K562 (cell line): Measurements from ENCODE around the gene SYTL4. TPM values are rescaled to one million over a fixed set of nuclear protein-coding genes. Genes with fewer than 3 reads are reported as not detected.

Experiments
- AFF1 ChIP-seq, 2 experiments: fragments of 450-650 bp; IDR thresholded peaks; 2 replicates each; pipeline ENCODE4 v1.6.1; 2018; ENCODE audit warnings: mild to moderate bottlenecking in 2 of 2, low read depth in 1 of 2; ENCODE audit not compliant: partially characterized antibody in 2 of 2
- NFXL1 ChIP-seq: fragments of 450-650 bp; formaldehyde crosslinking; IDR thresholded peaks from 2 replicates; pipeline ENCODE4 v1.4.0; 2021; ENCODE audit warnings: mild to moderate bottlenecking
- PRDM10 ChIP-seq: fragments of 450-650 bp; IDR thresholded peaks from 2 replicates; pipeline ENCODE4 v1.6.1; 2018; ENCODE audit not compliant: partially characterized antibody
- ZNF146 ChIP-seq: IDR thresholded peaks from one replicate; pipeline ENCODE4 v1.6.1; 2018; ENCODE audit warnings: missing compliant biosample characterization; ENCODE audit not compliant: unreplicated experiment
- ZNF445 ChIP-seq: fragments of 250-450 bp; sonication (Bioruptor Pico); IDR thresholded peaks from 2 replicates; pipeline ENCODE4 v1.4.0; 2020; ENCODE audit warnings: low read depth, mild to moderate bottlenecking, moderate library complexity
- polyA plus RNA-seq, 8 experiments: library from polyadenylated mRNA; depleted of rRNA in 4 of 8; stranded (reverse) in 5 of 8; unstranded in 3 of 8; fragments of >200 nt; fragmentation: Nextera tagmentation in 2 of 8; fragmentation: Illumina TruSeq in 1 of 8; extraction: Ambion mirVana in 2 of 8; extraction: Trizol in 1 of 8; gene quantifications; 2 replicates each; pipeline versions ENCODE4 v1.2.1 to v1.2.3, GENCODE V29; 2011 to 2014; ENCODE audit warnings: inconsistent platforms in 1 of 8, missing spikeins in 1 of 8
- total RNA-seq, 7 experiments: library from RNA; depleted of rRNA in 6 of 7; stranded (reverse); fragments of >200 nt in 6 of 7; fragmentation: Illumina TruSeq in 2 of 7; extraction: Trizol in 2 of 7; gene quantifications; 2 replicates each; pipeline versions ENCODE4 v1.2.1 to v1.2.3, GENCODE V29; 2011 to 2021; ENCODE audit warnings: low replicate concordance in 1 of 7

Gene SYTL4
- total and polyA plus RNA-seq, 9 of the 15 experiments (the other 6 are each of a cell fraction or from before 2014, with no cell fraction given): 0.65 to 9.0 (median 1.5) TPM

DNA sequence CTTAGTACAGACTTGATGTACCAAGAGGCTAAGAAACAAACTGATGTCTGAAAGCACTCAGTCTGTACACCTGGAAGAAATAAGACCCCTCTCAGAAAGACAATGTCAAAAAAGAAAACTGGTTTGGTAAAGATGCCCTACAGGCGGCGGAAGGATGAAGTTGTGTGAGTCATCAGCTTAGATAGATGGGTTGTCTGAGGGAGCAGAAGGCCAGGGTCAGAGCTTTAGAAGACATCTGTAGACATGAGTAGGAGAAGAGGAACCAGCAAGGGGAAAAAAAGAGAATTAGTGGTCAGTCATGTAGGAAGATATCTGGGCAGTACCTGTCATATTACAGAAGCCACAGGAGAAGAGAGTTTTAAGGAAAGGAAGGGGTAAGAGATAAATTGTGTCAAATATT is 79.7 kb downstream of the SYTL4 start (continued):
- TF ChIP-seq PRDM10 (no peak), ZNF445 (CRISPR knock-in tag) (no peak), ZNF146 (CRISPR knock-in tag) (no peak), NFXL1 (CRISPR knock-in tag) (no peak), AFF1 (IDR thresholded peaks at IDR 0.05; ENCODE audit: low read depth in 1 of 2, partially characterized antibody in 2 of 2) (no peak)
